Neural cell (in vitro differentiated cells): ENCODE data around the gene CSNK1G3. TPM values are rescaled to one million over a fixed set of nuclear protein-coding genes. Genes with fewer than 3 reads are reported as not detected.

Experiments used
- H2AFZ ChIP-seq: fragments of 200-600, 300-800 bp; sonication (generic), shearing (Covaris generic); 2 replicates; pipeline ENCODE4 v1.6.0; 2014; ENCODE audit warnings: low read depth, mild to moderate bottlenecking, antibody characterized with exemption, low read length, moderate library complexity
- H3F3A ChIP-seq: fragments of 200-600 bp; shearing (Covaris generic); 2 replicates; pipeline ENCODE4 v1.6.1; 2016; ENCODE audit warnings: mild to moderate bottlenecking, moderate library complexity, mixed read lengths, antibody characterized with exemption, low read length; ENCODE audit not compliant: insufficient read depth, poor library complexity, severe bottlenecking
- H3K27ac ChIP-seq: fragments of 200-600, 300-800 bp; sonication (generic), shearing (Covaris generic); 2 replicates; pipeline ENCODE4 v1.5.1; 2014; ENCODE audit warnings: mild to moderate bottlenecking, low read length, moderate library complexity
- H3K27me3 ChIP-seq: fragments of 300-800, 200-600 bp; sonication (generic), shearing (Covaris generic); 2 replicates; pipeline ENCODE4 v1.6.0; 2014; ENCODE audit warnings: mild to moderate bottlenecking, low read depth, low read length, moderate library complexity; ENCODE audit not compliant: insufficient read depth
- H3K36me3 ChIP-seq: fragments of 300-800, 200-600 bp; sonication (generic), shearing (Covaris generic); 2 replicates; pipeline ENCODE4 v1.5.1; 2014; ENCODE audit warnings: mild to moderate bottlenecking, antibody characterized with exemption, low read length, moderate library complexity; ENCODE audit not compliant: insufficient read depth
- H3K4me2 ChIP-seq: fragments of 300-800, 200-600 bp; sonication (generic), shearing (Covaris generic); 2 replicates; pipeline ENCODE4 v1.6.0; 2014; ENCODE audit warnings: mild to moderate bottlenecking, low read length
- H3K4me3 ChIP-seq: fragments of 300-800, 200-600 bp; sonication (generic), shearing (Covaris generic); 2 replicates; pipeline ENCODE4 v1.5.1; 2014; ENCODE audit warnings: mild to moderate bottlenecking, low read length, moderate library complexity
- H3K79me2 ChIP-seq: fragments of 200-600 bp; shearing (Covaris generic); replicated peaks from 2 replicates; pipeline ENCODE4 v1.6.0; 2014; ENCODE audit warnings: mild to moderate bottlenecking, low read length, moderate library complexity; ENCODE audit not compliant: insufficient read depth
- H3K9ac ChIP-seq: fragments of 300-800, 200-600 bp; sonication (generic), shearing (Covaris generic); 2 replicates; pipeline ENCODE4 v1.6.1; 2016; ENCODE audit warnings: mild to moderate bottlenecking, low read length, mixed read lengths
- H3K9me2 ChIP-seq: fragments of 200-600 bp; shearing (Covaris generic); 2 replicates; pipeline ENCODE4 v1.6.1; 2016; ENCODE audit warnings: mild to moderate bottlenecking, low read length, mixed read lengths; ENCODE audit not compliant: insufficient read depth
- H3K9me3 ChIP-seq: fragments of 200-600, 300-800 bp; sonication (generic), shearing (Covaris generic); 2 replicates; pipeline ENCODE4 v1.6.1; 2016; ENCODE audit warnings: mild to moderate bottlenecking, mixed run types, low read length, moderate library complexity, mixed read lengths
- H4K20me1 ChIP-seq: fragments of 200-600 bp; shearing (Covaris generic); 2 replicates; pipeline ENCODE4 v1.6.1; 2016; ENCODE audit warnings: mild to moderate bottlenecking, mixed run types; ENCODE audit not compliant: insufficient read depth
- EP300 ChIP-seq: fragments of 450-650 bp; conservative IDR thresholded peaks from 2 replicates; pipeline ENCODE4 v1.6.1; 2014; ENCODE audit warnings: antibody characterized with exemption, mild to moderate bottlenecking, moderate library complexity; ENCODE audit not compliant: poor library complexity, severe bottlenecking
- EZH2 ChIP-seq: fragments of 200-600, 300-800 bp; shearing (Covaris generic), sonication (generic); IDR thresholded peaks from 2 replicates; pipeline ENCODE4 v1.6.1; 2014; ENCODE audit warnings: antibody characterized with exemption, low read length, borderline replicate concordance, mild to moderate bottlenecking; ENCODE audit not compliant: insufficient read depth, poor library complexity, severe bottlenecking
- MXI1 ChIP-seq: fragments of 450-650 bp; conservative IDR thresholded peaks from 2 replicates; pipeline ENCODE4 v1.6.1; 2014; ENCODE audit warnings: antibody characterized with exemption, mild to moderate bottlenecking; ENCODE audit not compliant: poor library complexity, severe bottlenecking
- POLR2AphosphoS5 ChIP-seq: IDR thresholded peaks from 2 replicates; pipeline ENCODE4 v1.6.1; 2012
- RAD21 ChIP-seq: fragments of 450-650 bp; conservative IDR thresholded peaks from 2 replicates; pipeline ENCODE4 v1.6.1; 2014; ENCODE audit warnings: antibody characterized with exemption, mild to moderate bottlenecking, moderate library complexity
- SMC3 ChIP-seq: fragments of 450-650 bp; conservative IDR thresholded peaks from 2 replicates; pipeline ENCODE4 v1.6.1; 2014; ENCODE audit warnings: antibody characterized with exemption, mild to moderate bottlenecking, moderate library complexity; ENCODE audit not compliant: poor library complexity
- TAF1 ChIP-seq: IDR thresholded peaks from 2 replicates; pipeline ENCODE4 v1.6.1; 2012; ENCODE audit warnings: low read depth
- polyA plus RNA-seq: library from polyadenylated mRNA; depleted of rRNA; stranded (reverse); fragments of >200 nt; gene quantifications from 2 replicates; pipeline ENCODE4 v1.2.3, GENCODE V29; 2014
- TF ChIP-seq, protein P1 (sequence below): IDR thresholded peaks from 2 replicates; pipeline ENCODE4 v1.6.1; 2012; ENCODE audit warnings: borderline replicate concordance
- TF ChIP-seq, protein P2 (sequence below): fragments of 450-650 bp; IDR thresholded peaks from 2 replicates; pipeline ENCODE4 v1.5.1; 2014; ENCODE audit warnings: antibody characterized with exemption, mild to moderate bottlenecking, moderate library complexity; ENCODE audit not compliant: poor library complexity, severe bottlenecking

Gene CSNK1G3
- polyA plus RNA-seq, 1 donor from 2014 or later = 29.1 TPM

DNA sequence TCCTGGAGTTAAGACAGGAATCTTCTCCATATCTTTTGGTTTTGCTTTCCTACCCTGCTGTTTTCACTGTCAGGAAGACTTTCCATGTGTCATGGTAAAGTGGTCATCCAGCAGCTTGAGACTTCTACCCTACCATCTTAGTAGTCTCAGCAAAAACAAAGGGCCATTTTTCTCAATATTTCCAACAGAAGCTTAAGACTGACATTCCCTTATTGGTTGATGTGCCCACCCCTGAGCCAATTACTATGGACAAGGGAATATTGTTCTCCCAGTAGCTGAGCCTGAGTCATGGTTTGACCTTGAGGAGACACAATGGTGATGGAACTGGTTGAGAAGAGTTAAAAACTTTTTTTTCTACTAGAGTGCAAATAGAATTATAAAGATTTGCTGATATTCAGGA lies 105.6 kb downstream of the CSNK1G3 start:
- TF ChIP-seq EP300 (no peak), EZH2 (no peak), TAF1 (no peak), POLR2AphosphoS5 (no peak), RAD21 (no peak), SMC3 (no peak), MXI1 (no peak)
- TF ChIP-seq, protein P1, sequence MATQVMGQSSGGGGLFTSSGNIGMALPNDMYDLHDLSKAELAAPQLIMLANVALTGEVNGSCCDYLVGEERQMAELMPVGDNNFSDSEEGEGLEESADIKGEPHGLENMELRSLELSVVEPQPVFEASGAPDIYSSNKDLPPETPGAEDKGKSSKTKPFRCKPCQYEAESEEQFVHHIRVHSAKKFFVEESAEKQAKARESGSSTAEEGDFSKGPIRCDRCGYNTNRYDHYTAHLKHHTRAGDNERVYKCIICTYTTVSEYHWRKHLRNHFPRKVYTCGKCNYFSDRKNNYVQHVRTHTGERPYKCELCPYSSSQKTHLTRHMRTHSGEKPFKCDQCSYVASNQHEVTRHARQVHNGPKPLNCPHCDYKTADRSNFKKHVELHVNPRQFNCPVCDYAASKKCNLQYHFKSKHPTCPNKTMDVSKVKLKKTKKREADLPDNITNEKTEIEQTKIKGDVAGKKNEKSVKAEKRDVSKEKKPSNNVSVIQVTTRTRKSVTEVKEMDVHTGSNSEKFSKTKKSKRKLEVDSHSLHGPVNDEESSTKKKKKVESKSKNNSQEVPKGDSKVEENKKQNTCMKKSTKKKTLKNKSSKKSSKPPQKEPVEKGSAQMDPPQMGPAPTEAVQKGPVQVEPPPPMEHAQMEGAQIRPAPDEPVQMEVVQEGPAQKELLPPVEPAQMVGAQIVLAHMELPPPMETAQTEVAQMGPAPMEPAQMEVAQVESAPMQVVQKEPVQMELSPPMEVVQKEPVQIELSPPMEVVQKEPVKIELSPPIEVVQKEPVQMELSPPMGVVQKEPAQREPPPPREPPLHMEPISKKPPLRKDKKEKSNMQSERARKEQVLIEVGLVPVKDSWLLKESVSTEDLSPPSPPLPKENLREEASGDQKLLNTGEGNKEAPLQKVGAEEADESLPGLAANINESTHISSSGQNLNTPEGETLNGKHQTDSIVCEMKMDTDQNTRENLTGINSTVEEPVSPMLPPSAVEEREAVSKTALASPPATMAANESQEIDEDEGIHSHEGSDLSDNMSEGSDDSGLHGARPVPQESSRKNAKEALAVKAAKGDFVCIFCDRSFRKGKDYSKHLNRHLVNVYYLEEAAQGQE = no peak
- TF ChIP-seq, protein P2, sequence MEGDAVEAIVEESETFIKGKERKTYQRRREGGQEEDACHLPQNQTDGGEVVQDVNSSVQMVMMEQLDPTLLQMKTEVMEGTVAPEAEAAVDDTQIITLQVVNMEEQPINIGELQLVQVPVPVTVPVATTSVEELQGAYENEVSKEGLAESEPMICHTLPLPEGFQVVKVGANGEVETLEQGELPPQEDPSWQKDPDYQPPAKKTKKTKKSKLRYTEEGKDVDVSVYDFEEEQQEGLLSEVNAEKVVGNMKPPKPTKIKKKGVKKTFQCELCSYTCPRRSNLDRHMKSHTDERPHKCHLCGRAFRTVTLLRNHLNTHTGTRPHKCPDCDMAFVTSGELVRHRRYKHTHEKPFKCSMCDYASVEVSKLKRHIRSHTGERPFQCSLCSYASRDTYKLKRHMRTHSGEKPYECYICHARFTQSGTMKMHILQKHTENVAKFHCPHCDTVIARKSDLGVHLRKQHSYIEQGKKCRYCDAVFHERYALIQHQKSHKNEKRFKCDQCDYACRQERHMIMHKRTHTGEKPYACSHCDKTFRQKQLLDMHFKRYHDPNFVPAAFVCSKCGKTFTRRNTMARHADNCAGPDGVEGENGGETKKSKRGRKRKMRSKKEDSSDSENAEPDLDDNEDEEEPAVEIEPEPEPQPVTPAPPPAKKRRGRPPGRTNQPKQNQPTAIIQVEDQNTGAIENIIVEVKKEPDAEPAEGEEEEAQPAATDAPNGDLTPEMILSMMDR = no peak

DNA sequence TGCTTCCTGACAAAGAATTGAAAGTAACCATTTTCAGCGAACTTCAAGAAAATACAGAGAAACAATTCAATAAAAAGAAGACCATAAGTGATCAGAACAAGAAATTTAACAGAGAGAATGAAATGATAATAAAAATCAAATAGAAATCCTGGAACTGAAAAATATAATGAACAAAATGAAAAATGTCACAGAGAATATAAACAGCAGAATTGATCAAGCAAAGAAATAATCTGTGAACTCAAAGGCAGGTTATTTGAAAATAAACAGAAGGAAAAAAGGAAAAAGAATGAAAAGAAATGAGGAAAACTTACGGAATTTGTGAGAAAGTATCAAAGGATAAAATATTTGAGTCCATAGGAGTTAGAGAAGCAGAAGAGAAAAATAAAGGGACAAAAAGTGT lies 114.1 kb downstream of the CSNK1G3 start:
- no peak overlapping the region for H3K27ac ChIP-seq
- H4K20me1 ChIP-seq = no peaks in the 10 kb centered on the region
- H2AFZ ChIP-seq = no peak overlapping the region
- H3K9me2 ChIP-seq = no peaks in the 10 kb centered on the region
- peaks cover 4% of the 10 kb centered on the region for H3K9me3 ChIP-seq
- H3K27me3 ChIP-seq = no peaks in the 10 kb centered on the region
- no peak overlapping the region for H3K9ac ChIP-seq
- TF ChIP-seq MXI1 = no peak
- no peak for TF ChIP-seq POLR2AphosphoS5
- TF ChIP-seq, protein P2 = no peak
- no peak for TF ChIP-seq EP300
- TF ChIP-seq, protein P1 = no peak
- no peak for TF ChIP-seq RAD21
- no peak for TF ChIP-seq EZH2
- no peak for TF ChIP-seq SMC3
- no peak for TF ChIP-seq TAF1
- no peaks in the 10 kb centered on the region for H3K79me2 ChIP-seq
- no peak overlapping the region for H3K4me2 ChIP-seq
- H3K4me3 ChIP-seq = no peak overlapping the region
- H3F3A ChIP-seq = no peaks in the 10 kb centered on the region
- H3K36me3 ChIP-seq = no peaks in the 10 kb centered on the region

More for the DNA sequence above, 105.6 kb downstream of the CSNK1G3 start:
- Histone ChIP-seq H3K9me3 (no peaks in the 10 kb centered on the region), H3F3A (no peaks in the 10 kb centered on the region), H2AFZ (no peak overlapping the region), H3K9me2 (no peaks in the 10 kb centered on the region), H4K20me1 (no peaks in the 10 kb centered on the region), H3K9ac (no peak overlapping the region), H3K4me2 (no peak overlapping the region), H3K4me3 (no peak overlapping the region), H3K27ac (no peak overlapping the region), H3K27me3 (no peaks in the 10 kb centered on the region), H3K79me2 (no peaks in the 10 kb centered on the region), H3K36me3 (peaks cover 7% of the 10 kb centered on the region)
